D721Med (cell line): ENCODE results near the gene MAP3K20.
"Not testable (repeated sequence)": the region's sequence is repeated elsewhere in the genome, so short reads cannot be mapped to it uniquely, and the experiment has no call there.

Experiments
- DNase-seq: peaks from one replicate; pipeline ENCODE4 v3.0.0; 2011; ENCODE audit warnings: low spot score; ENCODE audit not compliant: insufficient read length
- FAIRE-seq: peaks from 2 replicates; lab custom pipeline; 2011; peaks lifted over from hg19 to GRCh38; lab: Jason Lieb, UNC
- TF ChIP-seq, protein P1 (sequence below): IDR thresholded peaks from 2 replicates; pipeline ENCODE4 v1.5.1; 2012; ENCODE audit warnings: mild to moderate bottlenecking, control low read depth; ENCODE audit not compliant: insufficient read depth; ENCODE audit errors: missing control alignments

The MAP3K20 gene

DNA sequence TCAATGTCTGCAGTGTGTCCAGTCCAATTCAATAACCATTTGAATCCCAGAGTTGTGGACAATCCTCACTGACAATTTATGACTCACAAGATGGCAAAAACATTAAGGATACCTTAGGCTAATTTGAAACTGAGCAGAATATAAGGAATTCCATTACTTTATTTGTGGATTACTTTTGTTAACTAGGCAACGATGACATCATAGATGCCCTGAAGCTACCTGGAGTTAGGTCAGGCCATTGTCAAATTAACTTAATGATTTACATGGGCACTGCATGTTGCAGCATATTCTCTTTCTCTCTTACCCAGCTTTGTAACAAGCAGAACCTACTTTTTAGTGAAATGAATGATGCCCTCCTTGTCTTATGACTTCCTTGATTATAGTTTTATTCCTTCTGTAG is 179.0 kb downstream of the MAP3K20 start:
- FAIRE-seq (no peak), DNase-seq (no peak)
- TF ChIP-seq, protein P1, sequence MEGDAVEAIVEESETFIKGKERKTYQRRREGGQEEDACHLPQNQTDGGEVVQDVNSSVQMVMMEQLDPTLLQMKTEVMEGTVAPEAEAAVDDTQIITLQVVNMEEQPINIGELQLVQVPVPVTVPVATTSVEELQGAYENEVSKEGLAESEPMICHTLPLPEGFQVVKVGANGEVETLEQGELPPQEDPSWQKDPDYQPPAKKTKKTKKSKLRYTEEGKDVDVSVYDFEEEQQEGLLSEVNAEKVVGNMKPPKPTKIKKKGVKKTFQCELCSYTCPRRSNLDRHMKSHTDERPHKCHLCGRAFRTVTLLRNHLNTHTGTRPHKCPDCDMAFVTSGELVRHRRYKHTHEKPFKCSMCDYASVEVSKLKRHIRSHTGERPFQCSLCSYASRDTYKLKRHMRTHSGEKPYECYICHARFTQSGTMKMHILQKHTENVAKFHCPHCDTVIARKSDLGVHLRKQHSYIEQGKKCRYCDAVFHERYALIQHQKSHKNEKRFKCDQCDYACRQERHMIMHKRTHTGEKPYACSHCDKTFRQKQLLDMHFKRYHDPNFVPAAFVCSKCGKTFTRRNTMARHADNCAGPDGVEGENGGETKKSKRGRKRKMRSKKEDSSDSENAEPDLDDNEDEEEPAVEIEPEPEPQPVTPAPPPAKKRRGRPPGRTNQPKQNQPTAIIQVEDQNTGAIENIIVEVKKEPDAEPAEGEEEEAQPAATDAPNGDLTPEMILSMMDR: no peak

DNA sequence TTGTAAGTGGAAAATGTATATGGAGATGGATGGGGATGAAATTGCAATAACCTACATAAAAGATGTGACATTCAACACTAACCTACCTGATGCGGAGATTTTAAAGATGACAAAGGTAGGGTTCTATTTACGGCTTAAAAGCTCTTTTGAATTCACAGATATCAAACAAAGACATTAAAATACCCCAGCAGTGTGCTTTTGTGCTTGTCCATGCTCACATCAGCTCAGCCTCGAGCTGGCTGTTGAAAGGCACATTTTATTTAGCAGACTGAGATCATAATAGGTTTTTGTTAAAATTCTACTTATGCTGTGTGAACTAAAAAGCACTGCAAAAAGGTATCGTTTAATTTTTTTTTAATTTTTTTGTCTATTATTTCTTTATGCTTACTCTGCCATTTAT is 183.1 kb downstream of the MAP3K20 start:
- FAIRE-seq (no peak), DNase-seq (no peak)
- TF ChIP-seq, protein P1: no peak

DNA sequence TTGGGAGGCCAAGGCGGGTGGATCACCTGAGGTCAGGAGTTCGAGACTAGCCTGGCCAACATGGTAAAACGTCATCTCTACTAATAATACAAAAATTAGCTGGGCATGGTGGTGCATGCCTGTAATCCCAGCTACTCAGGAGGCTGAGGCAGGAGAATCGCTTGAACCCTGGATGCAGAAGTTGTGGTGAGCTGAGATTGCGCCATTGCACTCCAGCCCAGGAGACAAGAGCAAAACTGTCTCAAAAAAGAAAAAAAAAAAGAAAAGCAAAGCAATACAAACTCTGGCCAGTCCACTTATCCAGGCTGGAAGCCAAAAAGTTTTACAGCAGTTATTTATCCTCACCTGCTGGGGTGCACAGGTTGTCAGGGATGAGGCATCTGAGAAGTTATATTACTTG is 186.7 kb downstream of the MAP3K20 start:
- not testable (repeated sequence) for FAIRE-seq, DNase-seq

DNA sequence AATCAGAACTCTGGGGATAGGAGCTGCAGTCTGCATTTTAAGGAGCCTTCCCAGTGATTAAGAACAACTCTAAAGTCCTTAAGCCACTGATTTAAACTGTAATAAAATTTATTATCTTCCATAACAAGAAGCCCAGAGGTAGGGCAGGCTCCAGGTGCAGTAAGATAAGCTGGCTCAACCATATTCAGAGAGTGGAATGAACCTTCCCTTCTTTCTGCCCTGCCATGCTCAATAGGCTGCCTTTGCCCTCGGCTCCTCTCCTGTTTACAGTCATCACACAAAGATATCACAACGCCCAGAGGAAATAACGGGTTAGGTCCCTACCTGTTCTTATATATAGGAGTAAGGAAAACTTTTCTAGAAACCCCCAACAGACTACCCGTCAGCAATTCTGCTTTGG is 188.5 kb downstream of the MAP3K20 start:
- TF ChIP-seq, protein P1: no peak
- no peak for DNase-seq
- FAIRE-seq: no peak

DNA sequence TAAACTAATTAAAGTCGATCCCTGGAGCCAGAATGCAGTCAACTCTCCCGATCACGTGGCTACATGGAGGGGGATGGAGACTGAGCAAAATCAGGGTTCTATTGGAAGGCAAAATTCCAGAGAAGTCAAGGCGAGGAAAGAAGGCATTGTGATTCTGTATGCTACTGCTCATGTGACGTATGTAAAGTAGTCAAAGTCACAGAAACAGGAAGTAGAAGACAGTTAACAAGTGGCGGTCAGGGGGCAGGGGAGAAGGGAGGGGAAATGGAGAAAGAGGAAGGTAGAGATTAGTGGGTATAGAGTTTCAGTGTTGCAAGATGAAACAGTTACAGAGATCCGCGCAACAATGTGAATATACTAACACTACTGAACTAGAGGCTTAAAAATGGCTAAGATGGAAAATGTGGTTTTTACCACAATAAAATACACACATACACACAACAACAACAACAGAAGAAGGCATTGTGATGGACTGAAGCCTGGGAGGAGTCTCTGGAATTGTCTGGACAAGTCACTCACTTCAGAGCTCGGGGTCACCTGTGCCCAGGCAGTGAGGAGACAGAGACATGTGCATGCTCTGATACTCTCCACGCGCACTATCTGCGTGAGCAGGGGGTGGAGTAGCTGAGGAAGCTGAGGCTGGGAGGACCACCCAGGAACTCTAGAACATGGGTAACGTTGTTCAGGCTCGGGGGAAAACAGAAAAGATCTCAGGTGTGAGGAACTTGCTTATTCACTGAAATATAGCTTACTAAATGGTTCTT is 189.1 kb downstream of the MAP3K20 start:
- DNase-seq: no peak
- TF ChIP-seq, protein P1: no peak
- FAIRE-seq: no peak

DNA sequence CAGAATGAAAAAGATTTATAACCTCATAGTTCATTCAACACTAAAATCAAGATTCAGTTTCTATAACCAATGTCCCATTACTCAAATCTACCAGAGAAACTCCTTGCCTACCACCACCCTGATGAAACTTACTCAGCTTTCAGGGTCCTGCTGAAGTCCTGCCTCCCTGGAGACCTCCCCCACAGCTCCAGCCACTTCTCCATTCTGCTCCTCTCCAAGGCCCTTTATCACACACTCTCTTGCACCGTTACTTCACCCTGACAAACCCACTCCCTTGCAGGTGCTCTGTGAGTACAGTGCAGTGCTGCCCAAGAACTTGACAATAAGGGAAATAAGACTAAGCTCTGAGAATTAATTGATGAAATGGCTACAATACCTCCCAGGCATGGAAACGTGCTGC is 195.5 kb downstream of the MAP3K20 start:
- DNase-seq: no peak
- no peak for FAIRE-seq
- TF ChIP-seq, protein P1: no peak

DNA sequence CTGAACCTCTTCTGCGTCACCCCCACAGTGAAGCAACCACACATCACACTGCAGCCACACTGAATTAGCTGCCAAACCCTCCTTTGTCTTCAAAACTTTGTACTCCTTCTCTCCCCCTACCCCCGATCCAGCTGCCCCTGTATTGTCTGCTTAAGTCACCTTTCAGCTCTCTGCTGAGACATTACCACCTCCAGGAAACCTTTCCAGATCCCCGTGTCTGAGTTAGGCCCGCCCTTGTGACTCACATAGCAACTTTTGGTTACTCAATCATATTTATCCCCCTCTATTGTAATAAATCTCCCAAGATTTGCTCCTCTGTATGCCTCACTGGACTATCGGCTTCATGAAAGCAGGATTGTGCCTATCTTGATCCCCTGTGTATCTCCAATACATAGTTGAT is 196.2 kb downstream of the MAP3K20 start:
- FAIRE-seq: no peak
- DNase-seq: no peak
- TF ChIP-seq, protein P1: no peak

DNA sequence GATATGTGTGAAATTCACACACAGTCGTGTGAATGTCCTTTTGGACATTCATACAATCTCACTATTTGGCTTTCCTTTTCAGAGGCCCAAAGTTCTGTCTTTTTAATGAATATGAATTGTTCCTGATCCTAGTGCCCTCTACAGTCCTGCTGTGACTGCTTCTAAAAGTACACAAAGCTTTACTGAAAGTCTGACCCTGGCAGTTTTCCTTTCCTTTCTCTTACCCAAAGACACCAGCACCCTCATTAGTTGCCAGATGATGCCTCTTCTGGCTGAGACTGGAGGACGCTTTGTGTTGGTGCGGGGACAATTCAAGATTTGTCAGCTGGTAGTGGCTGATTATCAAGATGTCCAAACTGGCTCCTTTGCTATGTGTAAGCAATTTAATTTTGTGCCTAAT is 197.2 kb downstream of the MAP3K20 start:
- DNase-seq (no peak), FAIRE-seq (no peak)
- TF ChIP-seq, protein P1: no peak
